GM21381 (cell line): ENCODE results near the gene NAT10.
"Not testable (repeated sequence)": the region's sequence is repeated elsewhere in the genome, so short reads cannot be mapped to it uniquely, and the experiment has no call there.

Experiments used
- ATAC-seq: cut with Tn5 transposase; IDR thresholded peaks from one replicate; pipeline ENCODE4 v1.9.1; 2021; ENCODE audit warnings: mild to moderate bottlenecking, moderate library complexity; ENCODE audit not compliant: unreplicated experiment

Gene NAT10

GRCh38 chr11:34166806-34167740, 61.6 kb downstream of the NAT10 start:
- ATAC-seq, result no peak

- no peak for ATAC-seq
Measured at GRCh38 chr11:34167961-34168360, 62.5 kb downstream of the NAT10 start.

- no peak for ATAC-seq
Measured at GRCh38 chr11:34168642-34169420, 63.4 kb downstream of the NAT10 start.

- ATAC-seq, result no peak
Measured at GRCh38 chr11:34169686-34170085, 64.3 kb downstream of the NAT10 start.

- no peak for ATAC-seq
Measured at GRCh38 chr11:34173050-34173449, 67.6 kb downstream of the NAT10 start.

GRCh38 chr11:34174412-34175041, 69.1 kb downstream of the NAT10 start:
- peak; percentile 81 for ATAC-seq

- no peak for ATAC-seq
Measured at GRCh38 chr11:34175284-34176019, 70.0 kb downstream of the NAT10 start.

- no peak for ATAC-seq
Measured at GRCh38 chr11:34176751-34177209, 71.4 kb downstream of the NAT10 start.

GRCh38 chr11:34178209-34178821, 72.9 kb downstream of the NAT10 start:
- ATAC-seq, result no peak

- no peak for ATAC-seq
Measured at GRCh38 chr11:34179026-34179675, 73.7 kb downstream of the NAT10 start.

GRCh38 chr11:34180040-34180813, 74.8 kb downstream of the NAT10 start:
- no peak for ATAC-seq

GRCh38 chr11:34180814-34181165, 75.4 kb downstream of the NAT10 start:
- ATAC-seq, result not testable (repeated sequence)

GRCh38 chr11:34181251-34181650, 75.8 kb downstream of the NAT10 start:
- no peak for ATAC-seq

GRCh38 chr11:34181856-34182405, 76.5 kb downstream of the NAT10 start:
- ATAC-seq, result no peak

GRCh38 chr11:34182425-34182824, 77.0 kb downstream of the NAT10 start:
- ATAC-seq, result no peak

- ATAC-seq, result no peak
Measured at GRCh38 chr11:34182921-34183685, 77.7 kb downstream of the NAT10 start.

GRCh38 chr11:34183848-34184391, 78.5 kb downstream of the NAT10 start:
- no peak for ATAC-seq
